ENCODE data around the gene AFAP1.
A peak's percentile ranks its signal among the peaks of the same experiment; 100 is the strongest.

AFAP1 gene

GRCh38 chr4:7826909-7827306, 112.8 kb downstream of the AFAP1 start:
- ATAC-seq (replicated peaks; ENCODE audit: extremely low read depth, poor library complexity, severe bottlenecking) (no peak), DNase-seq (ENCODE audit: low spot score in 2 of 2) (no peak)
- H3K36me3 Mint-ChIP-seq (ENCODE audit: insufficient read depth), result peaks cover 13% of the 10 kb centered on the region
- H3K27ac Mint-ChIP-seq (ENCODE audit: low read depth), result peak overlapping the region; percentile 99
- no peaks in the 10 kb centered on the region for H3K9me3 Mint-ChIP-seq
- H3K27me3 Mint-ChIP-seq, result no peaks in the 10 kb centered on the region
- H3K4me1 Mint-ChIP-seq, result peaks cover 61% of the 10 kb centered on the region
- H3K4me3 Mint-ChIP-seq, result peak overlapping the region; percentile 48

- Mint-ChIP-seq H3K4me1 (peaks cover 55% of the 10 kb centered on the region), H3K4me3 (peak overlapping the region; percentile 48), H3K27ac (ENCODE audit: low read depth) (peak overlapping the region; percentile 99), H3K27me3 (no peaks in the 10 kb centered on the region), H3K9me3 (no peaks in the 10 kb centered on the region), H3K36me3 (ENCODE audit: insufficient read depth) (peaks cover 10% of the 10 kb centered on the region)
- DNase-seq (ENCODE audit: low spot score in 2 of 2) (no peak), ATAC-seq (replicated peaks; ENCODE audit: extremely low read depth, poor library complexity, severe bottlenecking) (no peak)
Observed at GRCh38 chr4:7826176-7826908, 113.3 kb downstream of the AFAP1 start.

- DNase-seq (ENCODE audit: low spot score in 2 of 2) (no peak), ATAC-seq (replicated peaks; ENCODE audit: extremely low read depth, poor library complexity, severe bottlenecking) (no peak)
- Mint-ChIP-seq H3K4me3 (no peak overlapping the region), H3K9me3 (no peaks in the 10 kb centered on the region), H3K27me3 (no peaks in the 10 kb centered on the region), H3K4me1 (peaks cover 35% of the 10 kb centered on the region), H3K27ac (ENCODE audit: low read depth) (no peak overlapping the region), H3K36me3 (ENCODE audit: insufficient read depth) (peaks cover 10% of the 10 kb centered on the region)
Observed at GRCh38 chr4:7824218-7824617, 115.4 kb downstream of the AFAP1 start.

GRCh38 chr4:7823416-7823824, 116.2 kb downstream of the AFAP1 start:
- ATAC-seq (replicated peaks; ENCODE audit: extremely low read depth, poor library complexity, severe bottlenecking) (no peak), DNase-seq (ENCODE audit: low spot score in 2 of 2) (no peak)
- no peak overlapping the region for H3K4me3 Mint-ChIP-seq
- no peaks in the 10 kb centered on the region for H3K27me3 Mint-ChIP-seq
- peaks cover 27% of the 10 kb centered on the region for H3K4me1 Mint-ChIP-seq
- no peaks in the 10 kb centered on the region for H3K9me3 Mint-ChIP-seq
- H3K36me3 Mint-ChIP-seq (ENCODE audit: insufficient read depth), result peaks cover 10% of the 10 kb centered on the region
- H3K27ac Mint-ChIP-seq (ENCODE audit: low read depth), result no peak overlapping the region

GRCh38 chr4:7822877-7823276, 116.8 kb downstream of the AFAP1 start:
- peaks cover 9% of the 10 kb centered on the region for H3K36me3 Mint-ChIP-seq (ENCODE audit: insufficient read depth)
- ATAC-seq (replicated peaks; ENCODE audit: extremely low read depth, poor library complexity, severe bottlenecking), result no peak
- no peaks in the 10 kb centered on the region for H3K27me3 Mint-ChIP-seq
- no peak for DNase-seq (ENCODE audit: low spot score in 2 of 2)
- H3K9me3 Mint-ChIP-seq, result no peaks in the 10 kb centered on the region
- no peak overlapping the region for H3K27ac Mint-ChIP-seq (ENCODE audit: low read depth)
- H3K4me1 Mint-ChIP-seq, result peaks cover 22% of the 10 kb centered on the region
- no peak overlapping the region for H3K4me3 Mint-ChIP-seq

GRCh38 chr4:7822137-7822505, 117.5 kb downstream of the AFAP1 start:
- Mint-ChIP-seq H3K9me3 (no peaks in the 10 kb centered on the region), H3K27me3 (no peaks in the 10 kb centered on the region), H3K4me3 (no peak overlapping the region), H3K27ac (ENCODE audit: low read depth) (no peak overlapping the region), H3K36me3 (ENCODE audit: insufficient read depth) (peaks cover 7% of the 10 kb centered on the region), H3K4me1 (peaks cover 14% of the 10 kb centered on the region)
- ATAC-seq (replicated peaks; ENCODE audit: extremely low read depth, poor library complexity, severe bottlenecking) (no peak), DNase-seq (ENCODE audit: low spot score in 2 of 2) (no peak)

GRCh38 chr4:7821245-7822136, 118.2 kb downstream of the AFAP1 start:
- no peaks in the 10 kb centered on the region for H3K9me3 Mint-ChIP-seq
- H3K27ac Mint-ChIP-seq (ENCODE audit: low read depth), result no peak overlapping the region
- no peak for ATAC-seq (replicated peaks; ENCODE audit: extremely low read depth, poor library complexity, severe bottlenecking)
- H3K36me3 Mint-ChIP-seq (ENCODE audit: insufficient read depth), result peaks cover 2% of the 10 kb centered on the region
- H3K27me3 Mint-ChIP-seq, result no peaks in the 10 kb centered on the region
- peaks cover 8% of the 10 kb centered on the region for H3K4me1 Mint-ChIP-seq
- DNase-seq (ENCODE audit: low spot score in 2 of 2), result no peak
- no peak overlapping the region for H3K4me3 Mint-ChIP-seq

- peaks cover 6% of the 10 kb centered on the region for H3K36me3 Mint-ChIP-seq (ENCODE audit: insufficient read depth)
- no peaks in the 10 kb centered on the region for H3K9me3 Mint-ChIP-seq
- no peaks in the 10 kb centered on the region for H3K27me3 Mint-ChIP-seq
- ATAC-seq (replicated peaks; ENCODE audit: extremely low read depth, poor library complexity, severe bottlenecking) (no peak), DNase-seq (ENCODE audit: low spot score in 2 of 2) (no peak)
- no peak overlapping the region for H3K4me3 Mint-ChIP-seq
- H3K27ac Mint-ChIP-seq (ENCODE audit: low read depth), result peak overlapping the region; percentile 71
- H3K4me1 Mint-ChIP-seq, result peaks cover 4% of the 10 kb centered on the region
Observed at GRCh38 chr4:7820031-7820818, 119.4 kb downstream of the AFAP1 start.

- Mint-ChIP-seq H3K4me1 (peaks cover 4% of the 10 kb centered on the region), H3K36me3 (ENCODE audit: insufficient read depth) (peaks cover 9% of the 10 kb centered on the region), H3K4me3 (no peak overlapping the region), H3K9me3 (no peaks in the 10 kb centered on the region), H3K27me3 (no peaks in the 10 kb centered on the region), H3K27ac (ENCODE audit: low read depth) (peak overlapping the region; percentile 39)
- DNase-seq (ENCODE audit: low spot score in 2 of 2) (no peak), ATAC-seq (replicated peaks; ENCODE audit: extremely low read depth, poor library complexity, severe bottlenecking) (no peak)
Observed at GRCh38 chr4:7819446-7819845, 120.2 kb downstream of the AFAP1 start.

- H3K4me3 Mint-ChIP-seq, result no peak overlapping the region
- H3K4me1 Mint-ChIP-seq, result peaks cover under 1% of the 10 kb centered on the region
- DNase-seq (ENCODE audit: low spot score in 2 of 2) (no peak), ATAC-seq (replicated peaks; ENCODE audit: extremely low read depth, poor library complexity, severe bottlenecking) (no peak)
- H3K36me3 Mint-ChIP-seq (ENCODE audit: insufficient read depth), result peaks cover 10% of the 10 kb centered on the region
- H3K27ac Mint-ChIP-seq (ENCODE audit: low read depth), result peak overlapping the region; percentile 51
- no peaks in the 10 kb centered on the region for H3K9me3 Mint-ChIP-seq
- no peaks in the 10 kb centered on the region for H3K27me3 Mint-ChIP-seq
Observed at GRCh38 chr4:7818399-7818911, 121.2 kb downstream of the AFAP1 start.

GRCh38 chr4:7817877-7818398, 121.7 kb downstream of the AFAP1 start:
- Mint-ChIP-seq H3K27ac (ENCODE audit: low read depth) (peak overlapping the region; percentile 51), H3K4me3 (no peak overlapping the region), H3K36me3 (ENCODE audit: insufficient read depth) (peaks cover 13% of the 10 kb centered on the region)

GRCh38 chr4:7816771-7817170, 122.9 kb downstream of the AFAP1 start:
- H3K4me1 Mint-ChIP-seq, result no peaks in the 10 kb centered on the region

More at GRCh38 chr4:7817877-7818398, 121.7 kb downstream of the AFAP1 start:
- Mint-ChIP-seq H3K9me3 (no peaks in the 10 kb centered on the region), H3K4me1 (no peaks in the 10 kb centered on the region), H3K27me3 (no peaks in the 10 kb centered on the region)
- DNase-seq (ENCODE audit: low spot score in 2 of 2), result no peak
- no peak for ATAC-seq (replicated peaks; ENCODE audit: extremely low read depth, poor library complexity, severe bottlenecking)

More at GRCh38 chr4:7816771-7817170, 122.9 kb downstream of the AFAP1 start:
- no peak overlapping the region for H3K4me3 Mint-ChIP-seq
- DNase-seq (ENCODE audit: low spot score in 2 of 2) (no peak), ATAC-seq (replicated peaks; ENCODE audit: extremely low read depth, poor library complexity, severe bottlenecking) (no peak)
- no peaks in the 10 kb centered on the region for H3K9me3 Mint-ChIP-seq
- peaks cover 17% of the 10 kb centered on the region for H3K36me3 Mint-ChIP-seq (ENCODE audit: insufficient read depth)
- no peaks in the 10 kb centered on the region for H3K27me3 Mint-ChIP-seq
- H3K27ac Mint-ChIP-seq (ENCODE audit: low read depth), result no peak overlapping the region

Data from central memory CD8-positive, alpha-beta T cell (primary cell).